ENCODE results near the gene ZNF532. TPM values are rescaled to one million over a fixed set of nuclear protein-coding genes. Genes with fewer than 3 reads are reported as not detected.

ZNF532 gene
- total and polyA plus RNA-seq, 2 of the 13 experiments (the other 11 are each of a cell fraction or from before 2014, with no cell fraction given), result not detected

DNA sequence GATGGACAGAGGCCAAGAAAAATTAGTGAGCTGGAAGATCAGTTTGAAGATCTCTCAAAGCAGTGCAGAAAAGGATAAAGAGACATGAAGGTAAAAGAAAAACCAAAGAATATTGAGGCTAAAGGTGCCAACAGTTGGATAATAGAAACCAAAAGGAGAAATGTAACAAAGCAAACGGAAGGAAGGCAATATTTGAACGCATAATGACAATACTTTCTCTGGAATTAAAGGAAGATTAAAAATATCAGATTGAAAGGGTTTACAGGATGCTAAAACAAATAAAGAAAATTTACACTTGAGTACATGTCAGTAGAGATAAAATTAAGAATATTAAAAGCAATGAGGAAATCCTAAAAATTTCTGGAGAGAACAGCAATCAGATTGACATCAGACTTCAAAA, 149.1 kb downstream of the ZNF532 start:
- ChIA-PET POLR2A (no interaction called here), CTCF (ENCODE audit: low intra/inter-chr PET ratio, low total read pairs) (no interaction called here)
- Histone ChIP-seq H3K4me3 (replicated peaks in 1 of 3; ENCODE audit: insufficient read depth in 1 of 3, low read depth in 2 of 3, low read length in 3 of 3) (no peak overlapping the region), H3K9ac (ENCODE audit: insufficient read depth, low read depth, low read length) (no peak overlapping the region), H3K36me3 (replicated peaks in 1 of 2; ENCODE audit: control insufficient read depth in 1 of 2, insufficient read depth in 2 of 2, low read length in 2 of 2) (no peaks in the 10 kb centered on the region), H3K27ac (ENCODE audit: extremely low read length, insufficient read depth, low read length) (no peak overlapping the region), H2AFZ (ENCODE audit: low read length) (no peak overlapping the region), H3K4me2 (ENCODE audit: low read depth, low read length) (no peak overlapping the region), H3K79me2 (ENCODE audit: insufficient read depth, low read length) (no peaks in the 10 kb centered on the region), H3K27me3 (ENCODE audit: control insufficient read depth in 1 of 2, insufficient read depth in 2 of 2, low read length in 2 of 2) (peaks cover 1 to 13% of the 10 kb centered on the region in 2 experiments; a peak in 3 of 5 replicates), H3K4me1 (ENCODE audit: insufficient read depth, low read length) (no peaks in the 10 kb centered on the region), H3K9me3 (ENCODE audit: low read length) (no peaks in the 10 kb centered on the region), H4K20me1 (ENCODE audit: insufficient read depth, low read length) (no peaks in the 10 kb centered on the region)
- intact Hi-C loops (cut with micrococcal nuclease; ENCODE audit: unreplicated experiment), result no loop called here
- TF ChIP-seq, protein P1, sequence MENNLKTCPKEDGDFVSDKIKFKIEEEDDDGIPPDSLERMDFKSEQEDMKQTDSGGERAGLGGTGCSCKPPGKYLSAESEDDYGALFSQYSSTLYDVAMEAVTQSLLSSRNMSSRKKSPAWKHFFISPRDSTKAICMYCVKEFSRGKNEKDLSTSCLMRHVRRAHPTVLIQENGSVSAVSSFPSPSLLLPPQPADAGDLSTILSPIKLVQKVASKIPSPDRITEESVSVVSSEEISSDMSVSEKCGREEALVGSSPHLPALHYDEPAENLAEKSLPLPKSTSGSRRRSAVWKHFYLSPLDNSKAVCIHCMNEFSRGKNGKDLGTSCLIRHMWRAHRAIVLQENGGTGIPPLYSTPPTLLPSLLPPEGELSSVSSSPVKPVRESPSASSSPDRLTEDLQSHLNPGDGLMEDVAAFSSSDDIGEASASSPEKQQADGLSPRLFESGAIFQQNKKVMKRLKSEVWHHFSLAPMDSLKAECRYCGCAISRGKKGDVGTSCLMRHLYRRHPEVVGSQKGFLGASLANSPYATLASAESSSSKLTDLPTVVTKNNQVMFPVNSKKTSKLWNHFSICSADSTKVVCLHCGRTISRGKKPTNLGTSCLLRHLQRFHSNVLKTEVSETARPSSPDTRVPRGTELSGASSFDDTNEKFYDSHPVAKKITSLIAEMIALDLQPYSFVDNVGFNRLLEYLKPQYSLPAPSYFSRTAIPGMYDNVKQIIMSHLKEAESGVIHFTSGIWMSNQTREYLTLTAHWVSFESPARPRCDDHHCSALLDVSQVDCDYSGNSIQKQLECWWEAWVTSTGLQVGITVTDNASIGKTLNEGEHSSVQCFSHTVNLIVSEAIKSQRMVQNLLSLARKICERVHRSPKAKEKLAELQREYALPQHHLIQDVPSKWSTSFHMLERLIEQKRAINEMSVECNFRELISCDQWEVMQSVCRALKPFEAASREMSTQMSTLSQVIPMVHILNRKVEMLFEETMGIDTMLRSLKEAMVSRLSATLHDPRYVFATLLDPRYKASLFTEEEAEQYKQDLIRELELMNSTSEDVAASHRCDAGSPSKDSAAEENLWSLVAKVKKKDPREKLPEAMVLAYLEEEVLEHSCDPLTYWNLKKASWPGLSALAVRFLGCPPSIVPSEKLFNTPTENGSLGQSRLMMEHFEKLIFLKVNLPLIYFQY (CRISPR knock-in tag; IDR thresholded peaks at IDR 0.05; ENCODE audit: borderline replicate concordance), result no peak
- no peak for TF ChIP-seq SP2 (CRISPR knock-in tag; IDR thresholded peaks at IDR 0.05)
- TF ChIP-seq, protein P2, sequence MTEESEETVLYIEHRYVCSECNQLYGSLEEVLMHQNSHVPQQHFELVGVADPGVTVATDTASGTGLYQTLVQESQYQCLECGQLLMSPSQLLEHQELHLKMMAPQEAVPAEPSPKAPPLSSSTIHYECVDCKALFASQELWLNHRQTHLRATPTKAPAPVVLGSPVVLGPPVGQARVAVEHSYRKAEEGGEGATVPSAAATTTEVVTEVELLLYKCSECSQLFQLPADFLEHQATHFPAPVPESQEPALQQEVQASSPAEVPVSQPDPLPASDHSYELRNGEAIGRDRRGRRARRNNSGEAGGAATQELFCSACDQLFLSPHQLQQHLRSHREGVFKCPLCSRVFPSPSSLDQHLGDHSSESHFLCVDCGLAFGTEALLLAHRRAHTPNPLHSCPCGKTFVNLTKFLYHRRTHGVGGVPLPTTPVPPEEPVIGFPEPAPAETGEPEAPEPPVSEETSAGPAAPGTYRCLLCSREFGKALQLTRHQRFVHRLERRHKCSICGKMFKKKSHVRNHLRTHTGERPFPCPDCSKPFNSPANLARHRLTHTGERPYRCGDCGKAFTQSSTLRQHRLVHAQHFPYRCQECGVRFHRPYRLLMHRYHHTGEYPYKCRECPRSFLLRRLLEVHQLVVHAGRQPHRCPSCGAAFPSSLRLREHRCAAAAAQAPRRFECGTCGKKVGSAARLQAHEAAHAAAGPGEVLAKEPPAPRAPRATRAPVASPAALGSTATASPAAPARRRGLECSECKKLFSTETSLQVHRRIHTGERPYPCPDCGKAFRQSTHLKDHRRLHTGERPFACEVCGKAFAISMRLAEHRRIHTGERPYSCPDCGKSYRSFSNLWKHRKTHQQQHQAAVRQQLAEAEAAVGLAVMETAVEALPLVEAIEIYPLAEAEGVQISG (CRISPR knock-in tag; IDR thresholded peaks at IDR 0.05), result no peak
- TF ChIP-seq TP53 (CRISPR knock-in tag; conservative IDR thresholded peaks at IDR 0.05), result no peak
- no peak for TF ChIP-seq MED1 (CRISPR knock-in tag; IDR thresholded peaks at IDR 0.05)
- BruUV-seq (replicated peaks), result no TSS peak
- 32% methylated on average over 2 of the region's 2 CpGs for WGBS (ENCODE audit: low lambda C conversion rate)
- FAIRE-seq (no peak), DNase-seq (ENCODE audit: low spot score) (no peak), ATAC-seq (no peak)
- in situ Hi-C loops (cut with HindIII; ENCODE audit: extremely low pct_ligation_motif_present, low pct_unique_long_range_greater_than_20kb), result no loop called here
